NB4 (cell line): Measurements from ENCODE around the gene RAB19.
"Not testable (repeated sequence)": the region's sequence is repeated elsewhere in the genome, so short reads cannot be mapped to it uniquely, and the experiment has no call there.

Experiments used
- MYC ChIP-seq: IDR thresholded peaks from 2 replicates; pipeline ENCODE4 v1.6.1; 2011; ENCODE audit warnings: low read depth, low read length
- POLR2A ChIP-seq: IDR thresholded peaks from 2 replicates; pipeline ENCODE4 v1.6.1; 2011; ENCODE audit warnings: mild to moderate bottlenecking; ENCODE audit not compliant: insufficient read length; ENCODE audit errors: extremely low read depth
- TF ChIP-seq, protein P1 (sequence below): IDR thresholded peaks from one replicate; pipeline ENCODE4 v1.5.1; 2012; ENCODE audit warnings: low read depth, low read length
- TF ChIP-seq, protein P2 (sequence below): IDR thresholded peaks from 2 replicates; pipeline ENCODE4 v1.6.1; 2011; ENCODE audit warnings: low read depth, low read length

DNA sequence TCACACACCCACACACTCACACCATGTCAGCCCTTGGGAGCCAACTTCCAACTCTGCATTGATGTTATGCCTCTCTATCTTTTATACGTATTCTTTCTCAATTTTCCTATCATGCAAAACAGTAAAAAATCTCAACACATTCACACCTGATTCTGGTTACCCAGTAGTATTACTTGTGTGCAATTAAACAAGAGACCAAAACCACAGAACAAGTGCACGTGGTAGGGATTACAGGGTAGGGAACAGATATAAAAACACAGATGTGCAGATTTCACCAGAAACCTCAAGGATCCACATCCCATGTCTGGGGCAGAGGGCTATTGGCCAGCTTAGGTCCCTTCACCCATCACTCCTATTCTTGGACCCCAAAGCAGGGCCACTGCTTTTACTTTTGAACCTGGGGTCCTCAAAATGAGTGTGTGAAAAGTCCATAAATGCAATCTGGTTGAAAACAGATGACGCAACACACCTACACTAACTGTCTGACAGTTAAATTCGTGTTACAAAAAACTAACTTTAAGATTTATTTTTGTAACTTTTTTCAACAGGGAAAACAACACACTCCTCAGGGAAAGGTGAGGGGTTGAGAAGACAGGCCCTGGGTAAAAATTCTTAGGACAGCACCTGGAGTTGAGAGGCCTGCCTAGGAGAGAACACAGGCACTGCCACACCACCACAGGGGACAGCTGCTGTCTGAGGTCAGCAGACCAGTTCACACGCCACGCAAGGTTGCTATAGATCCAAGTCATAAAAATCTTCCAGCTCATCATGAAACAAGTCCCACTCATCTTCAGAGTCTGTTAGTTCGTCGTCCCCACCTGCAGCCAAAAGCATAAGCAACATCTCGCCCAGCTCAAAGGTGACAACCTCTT is 50.2 kb downstream of the RAB19 start:
- TF ChIP-seq, protein P1, sequence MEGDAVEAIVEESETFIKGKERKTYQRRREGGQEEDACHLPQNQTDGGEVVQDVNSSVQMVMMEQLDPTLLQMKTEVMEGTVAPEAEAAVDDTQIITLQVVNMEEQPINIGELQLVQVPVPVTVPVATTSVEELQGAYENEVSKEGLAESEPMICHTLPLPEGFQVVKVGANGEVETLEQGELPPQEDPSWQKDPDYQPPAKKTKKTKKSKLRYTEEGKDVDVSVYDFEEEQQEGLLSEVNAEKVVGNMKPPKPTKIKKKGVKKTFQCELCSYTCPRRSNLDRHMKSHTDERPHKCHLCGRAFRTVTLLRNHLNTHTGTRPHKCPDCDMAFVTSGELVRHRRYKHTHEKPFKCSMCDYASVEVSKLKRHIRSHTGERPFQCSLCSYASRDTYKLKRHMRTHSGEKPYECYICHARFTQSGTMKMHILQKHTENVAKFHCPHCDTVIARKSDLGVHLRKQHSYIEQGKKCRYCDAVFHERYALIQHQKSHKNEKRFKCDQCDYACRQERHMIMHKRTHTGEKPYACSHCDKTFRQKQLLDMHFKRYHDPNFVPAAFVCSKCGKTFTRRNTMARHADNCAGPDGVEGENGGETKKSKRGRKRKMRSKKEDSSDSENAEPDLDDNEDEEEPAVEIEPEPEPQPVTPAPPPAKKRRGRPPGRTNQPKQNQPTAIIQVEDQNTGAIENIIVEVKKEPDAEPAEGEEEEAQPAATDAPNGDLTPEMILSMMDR = not testable (repeated sequence)
- TF ChIP-seq POLR2A, MYC: not testable (repeated sequence)
- TF ChIP-seq, protein P2, sequence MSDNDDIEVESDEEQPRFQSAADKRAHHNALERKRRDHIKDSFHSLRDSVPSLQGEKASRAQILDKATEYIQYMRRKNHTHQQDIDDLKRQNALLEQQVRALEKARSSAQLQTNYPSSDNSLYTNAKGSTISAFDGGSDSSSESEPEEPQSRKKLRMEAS = not testable (repeated sequence)
